Adrenal gland (tissue), 5 donors: ENCODE results near the gene HAUS3.

Experiments used
- CTCF ChIP-seq, 6 experiments: fragments of 450-650 bp in 4 of 6; fragments of 200-600 bp in 2 of 6; sonication (generic) in 1 of 6; IDR thresholded peaks; 1 replicate in 5 of 6; 2 replicates in 1 of 6; pipeline versions ENCODE4 v1.5.1 to v1.8.0; 2016 to 2021; ENCODE audit warnings: antibody characterized with exemption in 6 of 6, mild to moderate bottlenecking in 2 of 6, moderate library complexity in 1 of 6
- POLR2A ChIP-seq, 2 donors: fragments of 450-650 bp; IDR thresholded peaks; one replicate each; pipeline ENCODE4 v1.6.1; 2017; ENCODE audit warnings: antibody characterized with exemption in 2 of 2, mild to moderate bottlenecking in 2 of 2, moderate library complexity in 1 of 2
- donor health status: DM: no; HTN: no; CAD: no.

GRCh38 chr4:2267841-2268240, 25.9 kb upstream of the HAUS3 start:
- TF ChIP-seq CTCF (IDR thresholded peaks at IDR 0.05): no peak
- no peak for TF ChIP-seq POLR2A (IDR thresholded peaks at IDR 0.05)
